Sigmoid colon (tissue), 4 donors: ENCODE results near the gene ENAH.

Experiments used
- EP300 ChIP-seq, 4 donors: sonication (generic); formaldehyde crosslinking; IDR thresholded peaks; one replicate each; pipeline ENCODE4 v1.6.1; 2017; ENCODE audit warnings: antibody characterized with exemption in 4 of 4
- POLR2A ChIP-seq, 2 donors: fragments of 450-650 bp; IDR thresholded peaks; one replicate each; pipeline ENCODE4 v1.6.1; 2016; ENCODE audit warnings: antibody characterized with exemption in 2 of 2, mild to moderate bottlenecking in 2 of 2, moderate library complexity in 2 of 2
- TF ChIP-seq, protein P1 (sequence below), 4 experiments: fragments of 450-650 bp in 3 of 4; fragments of 200-600 bp in 1 of 4; IDR thresholded peaks; one replicate each; pipeline ENCODE4 v1.5.1; 2016 to 2019; ENCODE audit warnings: antibody characterized with exemption in 4 of 4, mild to moderate bottlenecking in 3 of 4, moderate library complexity in 2 of 4

DNA sequence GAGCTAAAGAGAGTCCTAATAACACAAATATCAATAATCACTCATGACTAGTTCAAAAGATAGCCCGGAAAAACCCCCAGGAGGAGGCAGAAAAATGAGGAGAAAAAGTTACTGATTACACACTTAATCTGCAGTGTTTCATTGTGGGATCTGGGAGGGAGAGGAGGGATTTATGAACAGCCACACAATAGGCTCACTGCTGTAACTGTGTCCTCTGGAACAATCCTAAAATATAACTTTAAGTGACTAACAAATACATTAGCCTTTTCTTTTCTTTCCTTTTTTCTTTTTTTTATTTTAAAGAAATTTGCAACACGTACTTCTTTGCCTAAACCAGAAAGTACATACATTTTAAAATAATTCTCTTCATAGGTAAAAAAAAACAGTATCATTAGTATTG, 118.8 kb downstream of the ENAH start:
- TF ChIP-seq POLR2A (IDR thresholded peaks at IDR 0.05) (no peak), EP300 (IDR thresholded peaks at IDR 0.05) (no peak)
- TF ChIP-seq, protein P1, sequence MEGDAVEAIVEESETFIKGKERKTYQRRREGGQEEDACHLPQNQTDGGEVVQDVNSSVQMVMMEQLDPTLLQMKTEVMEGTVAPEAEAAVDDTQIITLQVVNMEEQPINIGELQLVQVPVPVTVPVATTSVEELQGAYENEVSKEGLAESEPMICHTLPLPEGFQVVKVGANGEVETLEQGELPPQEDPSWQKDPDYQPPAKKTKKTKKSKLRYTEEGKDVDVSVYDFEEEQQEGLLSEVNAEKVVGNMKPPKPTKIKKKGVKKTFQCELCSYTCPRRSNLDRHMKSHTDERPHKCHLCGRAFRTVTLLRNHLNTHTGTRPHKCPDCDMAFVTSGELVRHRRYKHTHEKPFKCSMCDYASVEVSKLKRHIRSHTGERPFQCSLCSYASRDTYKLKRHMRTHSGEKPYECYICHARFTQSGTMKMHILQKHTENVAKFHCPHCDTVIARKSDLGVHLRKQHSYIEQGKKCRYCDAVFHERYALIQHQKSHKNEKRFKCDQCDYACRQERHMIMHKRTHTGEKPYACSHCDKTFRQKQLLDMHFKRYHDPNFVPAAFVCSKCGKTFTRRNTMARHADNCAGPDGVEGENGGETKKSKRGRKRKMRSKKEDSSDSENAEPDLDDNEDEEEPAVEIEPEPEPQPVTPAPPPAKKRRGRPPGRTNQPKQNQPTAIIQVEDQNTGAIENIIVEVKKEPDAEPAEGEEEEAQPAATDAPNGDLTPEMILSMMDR (IDR thresholded peaks at IDR 0.05): no peak
